ENCODE measurements around the gene VKORC1L1. TPM values are rescaled to one million over a fixed set of nuclear protein-coding genes. Genes with fewer than 3 reads are reported as not detected.
"Not testable (repeated sequence)": the region's sequence is repeated elsewhere in the genome, so short reads cannot be mapped to it uniquely, and the experiment has no call there.

The VKORC1L1 gene
- total RNA-seq: 10 to 100 TPM; 27.1 to 28.6 TPM

- CTCF ChIA-PET: no interaction called here
- POLR2A ChIA-PET: no interaction called here
Observed at GRCh38 chr7:65872776-65873581, at the start of gene VKORC1L1. Gene VKORC1L1, plus strand, starts transcription at chr7:65873074. Its CDS starts 298 bp downstream, at chr7:65873372.

- ChIA-PET POLR2A (no interaction called here), CTCF (no interaction called here)
Observed at GRCh38 chr7:65827366-65827765, 45.5 kb upstream of the VKORC1L1 start.

GRCh38 chr7:65832281-65832680 is 40.6 kb upstream of the VKORC1L1 start:
- ChIA-PET POLR2A (no interaction called here), CTCF (no interaction called here)

GRCh38 chr7:65836684-65837083 is 36.2 kb upstream of the VKORC1L1 start:
- CTCF ChIA-PET: interaction anchor here (0.6 kb wide), 1 partner anchor 866 kb away, joined by 3 read pairs; no protein-coding TSS in a partner anchor
- POLR2A ChIA-PET: not testable (repeated sequence)

- CTCF ChIA-PET: not testable (repeated sequence)
Observed at GRCh38 chr7:65837541-65837956, 35.3 kb upstream of the VKORC1L1 start.

GRCh38 chr7:65839846-65840245 is 33.0 kb upstream of the VKORC1L1 start:
- POLR2A ChIA-PET: no interaction called here
- CTCF ChIA-PET: interaction anchor here (0.6 kb wide), 2 partner anchors 69 to 76 kb away, joined by 3 read pairs; no protein-coding TSS in a partner anchor

More at GRCh38 chr7:65837541-65837956, 35.3 kb upstream of the VKORC1L1 start:
- POLR2A ChIA-PET: not testable (repeated sequence)

- ChIA-PET POLR2A (no interaction called here), CTCF (no interaction called here)
Observed at GRCh38 chr7:65840446-65840845, 32.4 kb upstream of the VKORC1L1 start.

GRCh38 chr7:65843616-65844015 is 29.3 kb upstream of the VKORC1L1 start:
- CTCF ChIA-PET, POLR2A ChIA-PET: not testable (repeated sequence)

GRCh38 chr7:65846008-65846570 is 26.8 kb upstream of the VKORC1L1 start:
- CTCF ChIA-PET: interaction anchor here (0.6 kb wide), 1 partner anchor 1664 kb away, joined by 6 read pairs; no protein-coding TSS in a partner anchor
- POLR2A ChIA-PET: no interaction called here

- CTCF ChIA-PET, POLR2A ChIA-PET: not testable (repeated sequence)
Observed at GRCh38 chr7:65853426-65853825, 19.4 kb upstream of the VKORC1L1 start.

GRCh38 chr7:65853892-65854291 is 19.0 kb upstream of the VKORC1L1 start:
- POLR2A ChIA-PET, CTCF ChIA-PET: not testable (repeated sequence)

- POLR2A ChIA-PET, CTCF ChIA-PET: not testable (repeated sequence)
Observed at GRCh38 chr7:65857321-65857894, 15.5 kb upstream of the VKORC1L1 start.

GRCh38 chr7:65858660-65859059 is 14.2 kb upstream of the VKORC1L1 start:
- POLR2A ChIA-PET: not testable (repeated sequence)
- CTCF ChIA-PET: interaction anchor here (0.5 kb wide), 1 partner anchor 307 kb away, joined by 3 read pairs; no protein-coding TSS in a partner anchor

GRCh38 chr7:65866244-65866643 is 6.6 kb upstream of the VKORC1L1 start:
- POLR2A ChIA-PET, CTCF ChIA-PET: not testable (repeated sequence)

GRCh38 chr7:65867681-65868080 is 5.2 kb upstream of the VKORC1L1 start:
- CTCF ChIA-PET, POLR2A ChIA-PET: not testable (repeated sequence)

GRCh38 chr7:65869312-65869711 is 3.6 kb upstream of the VKORC1L1 start:
- POLR2A ChIA-PET, CTCF ChIA-PET: not testable (repeated sequence)

- POLR2A ChIA-PET: not testable (repeated sequence)
- CTCF ChIA-PET: interaction anchor here (0.8 kb wide), 1 partner anchor 120 kb away, joined by 3 read pairs; no protein-coding TSS in a partner anchor
Observed at GRCh38 chr7:65871451-65871850, 1.4 kb upstream of the VKORC1L1 start.

- POLR2A ChIA-PET, CTCF ChIA-PET: not testable (repeated sequence)
Observed at GRCh38 chr7:65873582-65874193, 814 bp downstream of the VKORC1L1 start.

- POLR2A ChIA-PET: interaction anchor here (0.5 kb wide), 1 partner anchor 1197 kb away, joined by 3 read pairs; no protein-coding TSS in a partner anchor
- CTCF ChIA-PET: not testable (repeated sequence)
Observed at GRCh38 chr7:65875715-65876114, 2.8 kb downstream of the VKORC1L1 start.
